ENCODE results near the gene CES3.

CES3 gene

GRCh38 chr16:67013233-67013822 lies 52.3 kb downstream of the CES3 start:
- peak; percentile 68 for DNase-seq

DNA sequence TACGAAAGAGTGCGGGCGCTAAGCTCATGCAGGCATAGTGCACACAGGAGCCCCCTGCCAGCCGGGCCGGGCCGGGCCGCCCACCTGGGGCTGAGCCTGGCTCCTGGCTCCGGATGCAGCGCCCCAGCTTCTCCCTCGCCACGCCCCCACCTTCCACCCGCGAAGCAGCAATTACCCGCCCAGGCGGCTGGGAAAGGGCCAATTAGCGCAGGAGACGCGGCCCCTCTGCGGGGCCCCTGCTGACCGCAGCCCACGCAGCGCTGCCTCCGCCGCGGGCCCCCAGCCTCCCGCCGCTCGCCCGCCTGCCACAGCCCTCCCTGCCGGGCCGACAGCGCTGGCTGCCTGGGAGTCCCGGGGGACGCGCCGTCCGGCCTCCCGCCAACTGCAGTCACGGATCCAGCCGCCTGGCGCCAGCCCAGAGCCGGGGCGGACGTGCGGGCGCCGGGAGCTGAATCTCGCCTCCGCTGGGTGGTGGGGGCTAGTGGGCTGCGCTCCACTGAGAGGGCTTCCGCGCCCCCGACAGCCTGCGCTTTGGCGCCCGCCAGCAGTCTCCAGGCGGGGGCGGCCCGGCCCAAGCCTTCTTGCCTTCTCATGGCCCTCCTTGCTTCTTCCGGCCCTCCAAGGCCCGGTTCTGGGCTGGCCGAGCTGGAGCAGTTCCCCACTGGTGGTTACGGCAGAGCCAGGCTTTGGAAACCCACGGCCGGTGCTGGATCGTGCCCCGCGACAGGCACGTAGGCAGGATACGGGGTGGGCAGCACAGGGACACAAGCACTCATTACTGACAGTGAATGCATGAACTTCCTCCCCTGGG lies 53.0 kb downstream of the CES3 start:
- peak; percentile 86 for DNase-seq

DNA sequence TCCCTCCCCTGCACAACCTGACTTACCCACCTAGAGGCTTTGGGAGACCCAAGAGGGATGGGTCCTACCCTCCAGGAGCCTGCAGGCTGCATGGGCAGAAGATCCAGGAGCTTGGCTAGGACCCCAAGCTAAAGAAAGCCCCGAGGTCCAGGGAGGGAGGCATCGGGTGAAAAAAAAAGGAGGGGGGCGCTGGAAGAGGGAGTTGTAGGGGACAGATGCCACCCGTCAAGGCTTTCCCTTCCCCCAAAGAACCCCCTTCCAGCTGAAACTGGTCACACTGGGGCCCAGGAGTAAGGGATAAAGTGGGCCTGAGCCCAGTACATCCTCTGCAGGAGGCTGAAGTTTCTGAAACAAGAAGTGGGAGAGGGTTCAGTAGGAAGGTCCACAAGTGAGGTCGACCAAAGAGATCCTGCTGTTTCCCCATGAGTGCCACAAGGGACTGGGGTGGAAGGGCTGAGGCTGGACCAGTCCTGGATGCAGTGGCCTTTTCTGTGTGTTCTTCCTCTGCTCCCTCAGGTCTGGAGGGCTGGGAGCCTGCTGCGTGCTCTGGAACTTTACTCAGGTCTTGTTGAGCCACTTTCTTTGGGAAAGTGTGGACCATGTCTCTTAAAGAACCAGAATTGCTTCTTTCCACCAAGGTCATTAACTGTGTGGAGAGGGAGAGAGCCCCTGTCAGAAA lies 53.7 kb downstream of the CES3 start:
- DNase-seq: no peak

DNA sequence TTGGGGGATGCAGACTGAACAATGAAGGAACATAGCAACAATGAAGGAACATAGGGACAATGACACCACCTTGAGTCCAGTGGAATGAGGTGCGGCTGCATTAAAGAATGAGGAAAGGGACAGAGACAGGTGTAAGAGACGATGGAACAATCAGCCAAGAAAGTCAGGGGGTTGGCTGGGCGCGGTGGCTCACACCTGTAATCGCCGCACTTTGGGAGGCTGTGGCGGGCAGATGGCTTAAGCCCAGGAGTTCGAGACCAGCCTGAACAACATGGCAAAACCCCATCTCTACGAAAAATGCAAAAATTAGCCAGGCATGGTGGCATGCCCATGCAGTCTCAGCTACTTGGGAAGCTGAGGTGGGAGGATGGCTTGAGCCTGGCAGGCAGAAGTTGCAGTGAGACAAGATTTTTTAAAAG lies 54.3 kb downstream of the CES3 start:
- no peak for DNase-seq

DNA sequence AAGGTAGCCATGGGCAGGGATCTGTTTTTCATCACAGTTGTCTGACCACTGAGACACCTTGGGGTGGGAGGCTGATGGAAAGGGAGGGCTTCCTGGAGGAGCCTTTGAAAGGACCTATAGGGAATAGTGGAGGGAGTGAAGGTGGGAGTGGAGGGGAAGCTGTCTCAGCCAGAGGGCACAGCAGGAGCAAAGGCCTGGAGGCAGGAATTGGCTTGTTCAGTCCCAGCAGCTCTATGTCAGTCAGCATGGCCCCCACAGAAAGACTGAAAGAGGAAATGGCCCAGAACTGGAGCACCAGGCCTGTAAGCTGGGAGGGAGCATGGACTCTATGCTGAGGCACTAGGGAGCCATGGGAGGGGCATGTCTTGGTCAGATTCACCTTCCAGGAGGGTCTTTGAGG lies 55.1 kb downstream of the CES3 start:
- DNase-seq: no peak

- DNase-seq: no peak
These were observed 55.8 kb downstream of the CES3 start for GRCh38 chr16:67016681-67017420.

GRCh38 chr16:67017421-67017750 lies 56.3 kb downstream of the CES3 start:
- DNase-seq: no peak

GRCh38 chr16:67017810-67018488 lies 56.9 kb downstream of the CES3 start:
- peak; percentile 64 for DNase-seq

GRCh38 chr16:67019171-67019570 lies 58.1 kb downstream of the CES3 start:
- no peak for DNase-seq

DNA sequence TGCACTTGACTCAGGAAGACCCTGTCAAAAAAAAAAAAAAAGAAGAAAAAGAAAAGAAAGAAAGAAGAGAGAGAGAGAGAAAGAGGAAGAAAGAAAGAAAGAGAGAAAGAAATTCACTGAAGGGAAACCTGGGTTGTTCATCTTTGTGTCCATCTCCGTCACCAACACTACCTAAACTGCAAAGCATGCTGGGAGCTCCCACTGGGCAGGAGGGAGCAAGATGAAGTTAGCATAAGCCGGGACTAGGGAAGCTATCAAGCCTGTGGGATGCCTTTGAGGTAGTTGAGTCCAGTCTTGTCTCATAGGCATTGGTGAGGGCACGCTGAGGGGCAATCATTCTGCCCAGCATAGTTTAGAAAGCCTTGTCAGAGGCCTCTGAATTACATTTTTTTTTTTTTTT lies 60.3 kb downstream of the CES3 start:
- DNase-seq: no peak

GRCh38 chr16:67022531-67023214 lies 61.6 kb downstream of the CES3 start:
- DNase-seq: no peak

GRCh38 chr16:67023689-67024088 lies 62.6 kb downstream of the CES3 start:
- DNase-seq: no peak

All from retina (tissue), 1 donor.